Mucosa of descending colon (tissue), 3 donors: Measurements from ENCODE around the gene TTYH3. TPM values are rescaled to one million over a fixed set of nuclear protein-coding genes. Genes with fewer than 3 reads are reported as not detected.

Source experiments
- ATAC-seq: fragments of 200-7000 bp; cut with Tn5 transposase; one replicate; pipeline ENCODE4 v1.9.1; 2020; ENCODE audit warnings: mild to moderate bottlenecking, moderate library complexity
- DNase-seq, 3 donors: peaks; one replicate each; pipeline ENCODE4 v3.0.0-alpha.2; 2020
- H3K36me3 ChIP-seq: fragments of 200-600 bp; one replicate; pipeline ENCODE4 v1.8.0; 2021; ENCODE audit warnings: low read depth, mild to moderate bottlenecking
- H3K4me1 ChIP-seq: fragments of 200-600 bp; one replicate; pipeline ENCODE4 v1.8.0; 2021; ENCODE audit warnings: low read depth, mild to moderate bottlenecking
- H3K4me3 ChIP-seq: fragments of 200-600 bp; one replicate; pipeline ENCODE4 v1.8.0; 2021; ENCODE audit warnings: mild to moderate bottlenecking
- H3K9me3 ChIP-seq: fragments of 200-600 bp; one replicate; pipeline ENCODE4 v1.8.0; 2021; ENCODE audit warnings: mild to moderate bottlenecking
- CTCF ChIP-seq: fragments of 200-600 bp; IDR thresholded peaks from one replicate; pipeline ENCODE4 v1.8.0; 2022; ENCODE audit warnings: antibody characterized with exemption, mild to moderate bottlenecking
- intact Hi-C, 2 donors: fragments of 100-400 bp; cut with DNase I in 1 of 2; cut with micrococcal nuclease in 1 of 2; formaldehyde crosslinking; loops; one replicate each; pipeline versions ENCODE4 v1.11.0 to v1.11.1; 2022; cut with DNase I, micrococcal nuclease
- total RNA-seq, 3 donors: library from RNA; stranded (reverse); fragmentation: NEBNext Ultra II Directional in 2 of 3; extraction: Animal tissue kit (Norgen Biotek cat#: 25700) in 2 of 3; gene quantifications; one replicate each; pipeline versions ENCODE4 v1.2.1 to v1.2.4, GENCODE V29; 2021 to 2023
- donor health status: DM: no; HTN: no; CAD: no; lungs with moderate emphysema.
- donor health status: DM: no; HTN: no; CAD: no.
- donor health status: DM: no; HTN: yes; CAD: no.

Gene TTYH3
- total RNA-seq, 3 donors from 2014 or later: 23.4 to 63.7 (median 32.1) TPM

- H3K36me3 ChIP-seq: no peaks in the 10 kb centered on the region
- no peaks in the 10 kb centered on the region for H3K9me3 ChIP-seq
- intact Hi-C loops: no loop called here
- ATAC-seq (peak; percentile 5), DNase-seq (no peak)
- TF ChIP-seq CTCF: no peak
- no peak overlapping the region for H3K4me3 ChIP-seq
- peaks cover 12% of the 10 kb centered on the region for H3K4me1 ChIP-seq
Measured at GRCh38 chr7:2640846-2641316, 9.1 kb downstream of the TTYH3 start.

GRCh38 chr7:2641406-2642393, 9.9 kb downstream of the TTYH3 start:
- intact Hi-C loops: no loop called here
- no peak for TF ChIP-seq CTCF
- Histone ChIP-seq H3K4me1 (peaks cover 12% of the 10 kb centered on the region), H3K36me3 (no peaks in the 10 kb centered on the region), H3K4me3 (no peak overlapping the region), H3K9me3 (no peaks in the 10 kb centered on the region)
- DNase-seq (peak; percentile 66 to 83 (median 73)), ATAC-seq (peak; percentile 40)

- peaks cover 12% of the 10 kb centered on the region for H3K4me1 ChIP-seq
- H3K9me3 ChIP-seq: no peaks in the 10 kb centered on the region
- DNase-seq (peak in 1 of 3 donors; percentile 52), ATAC-seq (no peak)
- no peak overlapping the region for H3K4me3 ChIP-seq
- TF ChIP-seq CTCF: no peak
- H3K36me3 ChIP-seq: no peaks in the 10 kb centered on the region
- intact Hi-C loops: no loop called here
Measured at GRCh38 chr7:2643386-2644219, 11.8 kb downstream of the TTYH3 start.

GRCh38 chr7:2644220-2644561, 12.4 kb downstream of the TTYH3 start:
- Histone ChIP-seq H3K4me1 (peaks cover 12% of the 10 kb centered on the region), H3K36me3 (no peaks in the 10 kb centered on the region), H3K4me3 (no peak overlapping the region), H3K9me3 (no peaks in the 10 kb centered on the region)
- DNase-seq (no peak), ATAC-seq (no peak)
- intact Hi-C loops: no loop called here
- TF ChIP-seq CTCF: no peak

- intact Hi-C loops: no loop called here
- H3K4me3 ChIP-seq: no peak overlapping the region
- H3K9me3 ChIP-seq: no peaks in the 10 kb centered on the region
- H3K36me3 ChIP-seq: no peaks in the 10 kb centered on the region
- ATAC-seq (peak; percentile 48), DNase-seq (peak; percentile 32 to 62 (median 53))
- H3K4me1 ChIP-seq: peaks cover 12% of the 10 kb centered on the region
- TF ChIP-seq CTCF: no peak
Measured at GRCh38 chr7:2644562-2645273, 12.9 kb downstream of the TTYH3 start.
